Measurements from ENCODE around the gene CEP20. TPM values are rescaled to one million over a fixed set of nuclear protein-coding genes. Genes with fewer than 3 reads are reported as not detected.

Gene CEP20
- total RNA-seq, 1 experiment from 2014 or later = 44.1 TPM

DNA sequence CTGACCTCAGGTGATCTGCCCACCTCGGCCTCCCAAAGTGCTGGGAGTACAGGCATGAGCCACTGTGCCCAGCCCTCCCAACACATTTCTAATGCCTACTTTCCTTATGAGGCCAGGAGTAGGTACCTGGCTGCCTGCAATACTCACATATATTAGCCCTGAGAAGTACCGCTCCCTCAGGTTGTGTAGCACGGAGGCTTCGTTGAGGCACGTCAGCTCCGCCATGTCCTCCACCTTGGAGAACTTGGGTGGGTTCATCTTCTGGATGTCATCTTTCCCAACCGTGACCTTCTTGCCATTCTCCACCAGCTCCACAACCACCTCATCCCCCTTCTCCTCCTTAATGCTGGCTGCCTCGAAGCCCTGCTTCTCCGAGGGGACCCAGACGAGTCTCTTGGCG lies 50.6 kb downstream of the CEP20 start:
- Histone ChIP-seq H3K27ac (no peak overlapping the region), H3K4me3 (no peak overlapping the region), H3K27me3 (no peaks in the 10 kb centered on the region), H3K36me3 (no peaks in the 10 kb centered on the region), H3K9me3 (replicated peaks) (no peaks in the 10 kb centered on the region), H3K4me1 (no peaks in the 10 kb centered on the region)
- no peak for DNase-seq

DNA sequence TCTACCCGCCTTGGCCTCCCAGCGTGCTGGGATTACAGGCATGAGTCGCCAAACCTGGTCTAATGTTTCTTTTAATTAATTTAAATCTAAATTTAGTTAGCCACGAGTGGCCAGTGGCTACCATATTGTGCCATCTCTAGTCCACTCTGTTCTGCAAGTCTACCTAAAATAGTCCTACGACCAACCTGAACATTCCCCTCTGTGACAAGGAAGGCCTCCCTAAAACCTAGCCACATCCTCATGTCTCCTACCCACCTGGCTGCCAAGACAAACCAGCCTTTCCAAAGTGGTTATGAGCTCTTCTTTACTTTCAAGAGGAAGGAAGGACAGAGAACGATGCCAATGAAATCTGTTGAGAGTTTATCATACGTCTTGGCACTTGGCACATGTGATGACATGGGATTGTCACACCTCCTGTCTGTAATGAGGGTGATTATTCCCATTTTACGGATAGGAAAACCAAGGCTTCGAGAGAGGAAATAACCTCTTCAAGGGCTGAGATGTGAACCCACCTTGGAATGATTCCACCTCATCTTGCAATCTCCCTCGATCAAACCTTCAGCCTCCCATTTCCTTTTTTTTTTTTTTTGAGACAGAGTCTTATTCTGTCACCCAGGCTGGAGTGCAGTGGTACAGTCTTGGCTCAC lies 51.3 kb downstream of the CEP20 start:
- no peaks in the 10 kb centered on the region for H3K9me3 ChIP-seq (replicated peaks)

DNA sequence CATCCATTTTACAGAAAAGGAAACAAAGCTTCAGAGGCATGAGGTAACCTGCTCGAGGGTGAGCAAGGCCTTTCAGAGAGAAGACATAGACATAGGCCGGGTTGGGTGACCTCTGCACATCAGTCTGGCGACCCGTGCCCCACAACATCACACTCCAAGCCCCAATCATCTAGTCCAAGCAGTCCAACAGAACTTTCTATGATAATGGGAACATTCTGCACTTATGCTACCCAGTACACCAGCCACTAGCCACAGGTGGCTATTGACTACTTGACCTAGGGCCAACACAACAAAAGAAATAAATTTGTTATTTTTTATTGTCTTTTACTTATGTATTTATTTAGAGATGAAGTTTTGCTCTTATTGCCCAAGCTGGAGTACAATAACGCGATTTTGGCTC lies 52.3 kb downstream of the CEP20 start:
- no peaks in the 10 kb centered on the region for H3K9me3 ChIP-seq (replicated peaks)
- H3K4me1 ChIP-seq = no peaks in the 10 kb centered on the region
- DNase-seq = no peak
- H3K27me3 ChIP-seq = no peaks in the 10 kb centered on the region
- H3K4me3 ChIP-seq = no peak overlapping the region
- no peak overlapping the region for H3K27ac ChIP-seq
- H3K36me3 ChIP-seq = no peaks in the 10 kb centered on the region

More for the DNA sequence above, 51.3 kb downstream of the CEP20 start:
- H3K27me3 ChIP-seq = no peaks in the 10 kb centered on the region
- H3K36me3 ChIP-seq = no peaks in the 10 kb centered on the region
- H3K27ac ChIP-seq = no peak overlapping the region
- H3K4me3 ChIP-seq = no peak overlapping the region
- no peaks in the 10 kb centered on the region for H3K4me1 ChIP-seq
- no peak for DNase-seq

DNA sequence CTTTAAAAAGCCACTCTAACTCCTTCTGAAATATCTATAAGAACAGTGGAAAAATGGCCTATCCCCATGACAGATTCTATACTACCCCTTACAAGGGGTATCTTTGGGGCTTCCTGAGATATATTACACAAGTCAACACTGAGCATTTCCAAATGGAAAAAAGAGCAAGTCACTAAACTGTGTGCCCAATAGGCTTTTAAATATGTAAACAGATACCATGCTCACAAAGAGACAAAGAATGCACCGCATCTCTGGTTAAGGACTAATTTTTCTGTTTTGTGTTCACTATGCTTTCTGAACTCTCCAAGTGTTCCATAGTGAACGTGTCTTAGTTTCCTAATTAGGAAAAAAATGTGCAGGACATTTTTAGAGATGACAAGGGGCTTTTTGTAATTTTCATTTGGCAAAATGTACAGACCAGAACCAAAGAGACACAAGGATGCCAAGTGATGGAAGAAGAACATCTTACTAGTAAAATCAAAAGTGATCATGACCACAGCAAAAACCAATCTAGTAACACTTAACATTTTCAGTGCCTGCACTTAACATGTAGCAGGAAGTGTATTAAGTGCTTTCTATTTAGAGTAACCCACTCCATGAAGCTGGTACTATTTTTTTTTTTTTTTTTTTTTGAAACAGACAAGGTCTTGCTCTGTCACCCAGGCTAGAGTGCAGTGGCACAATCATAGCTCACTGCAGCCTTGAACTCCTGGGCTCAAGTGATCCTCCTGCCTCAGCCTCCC lies 53.1 kb downstream of the CEP20 start:
- H3K9me3 ChIP-seq (replicated peaks) = no peaks in the 10 kb centered on the region
- H3K36me3 ChIP-seq = no peaks in the 10 kb centered on the region
- H3K4me3 ChIP-seq = no peak overlapping the region
- H3K4me1 ChIP-seq = no peaks in the 10 kb centered on the region
- H3K27ac ChIP-seq = no peak overlapping the region
- no peaks in the 10 kb centered on the region for H3K27me3 ChIP-seq
- DNase-seq = no peak

DNA sequence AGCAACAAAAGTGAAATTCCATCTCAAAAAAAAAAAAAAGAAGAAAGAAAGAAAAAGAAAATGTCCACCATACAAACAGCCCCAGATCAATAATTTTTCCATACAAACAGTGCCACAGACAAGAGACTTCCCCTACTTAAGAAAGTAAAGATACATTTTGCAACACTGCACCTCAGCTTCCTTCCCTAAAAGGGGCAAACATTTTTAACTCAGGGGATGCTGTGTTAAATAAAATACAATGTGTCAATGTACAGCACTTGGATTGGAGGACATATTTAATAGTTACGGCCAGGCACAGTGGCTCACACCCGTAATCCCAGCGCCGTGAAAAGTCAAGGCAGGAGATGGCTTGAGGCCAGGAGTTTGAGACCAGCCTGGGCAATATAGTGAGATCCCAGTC lies 53.9 kb downstream of the CEP20 start:
- H3K4me3 ChIP-seq = no peak overlapping the region
- no peak overlapping the region for H3K27ac ChIP-seq
- no peaks in the 10 kb centered on the region for H3K4me1 ChIP-seq
- H3K27me3 ChIP-seq = no peaks in the 10 kb centered on the region
- H3K9me3 ChIP-seq (replicated peaks) = no peaks in the 10 kb centered on the region
- no peak for DNase-seq
- no peaks in the 10 kb centered on the region for H3K36me3 ChIP-seq

DNA sequence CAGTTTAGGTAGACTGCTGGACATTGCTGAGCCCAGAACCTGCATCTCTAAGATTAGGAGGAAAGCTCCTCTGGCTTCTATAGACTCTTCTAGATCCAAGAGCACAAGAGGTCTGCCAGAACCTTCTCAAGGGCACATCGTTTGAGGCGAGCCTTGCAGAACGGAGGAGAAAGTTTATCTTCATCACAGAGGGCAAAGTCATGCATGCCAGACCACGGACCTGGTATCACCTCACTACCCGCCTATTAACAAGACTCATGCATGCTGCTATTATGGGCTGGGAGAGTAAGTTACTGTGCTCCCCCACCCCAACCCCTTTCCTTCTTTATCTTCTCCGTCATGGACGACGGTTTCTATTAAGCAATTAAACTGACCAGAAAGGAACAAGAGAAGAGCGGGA lies 54.9 kb downstream of the CEP20 start:
- Histone ChIP-seq H3K4me1 (no peaks in the 10 kb centered on the region), H3K4me3 (no peak overlapping the region), H3K27me3 (no peaks in the 10 kb centered on the region), H3K9me3 (replicated peaks) (no peaks in the 10 kb centered on the region), H3K36me3 (no peaks in the 10 kb centered on the region), H3K27ac (no peak overlapping the region)
- DNase-seq = no peak

DNA sequence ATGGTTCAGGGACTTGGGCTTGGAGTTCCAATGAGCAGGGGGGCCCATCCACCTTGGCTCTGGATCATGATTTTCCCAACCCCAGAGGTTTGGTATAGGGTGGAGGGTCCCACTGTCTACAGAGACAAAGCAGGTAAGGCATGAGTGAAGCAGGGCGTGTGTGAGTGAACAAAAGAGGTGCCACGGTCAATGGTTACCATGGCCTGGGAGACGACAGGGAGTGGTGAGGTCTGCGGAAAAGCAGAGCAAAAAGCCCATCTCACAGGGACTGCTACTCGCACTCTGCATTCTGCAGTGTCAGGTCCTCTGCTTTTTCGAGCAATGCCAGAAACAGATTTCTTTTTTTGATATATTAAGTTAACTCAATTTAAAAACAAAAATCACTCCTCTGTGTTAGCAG lies 56.2 kb downstream of the CEP20 start:
- DNase-seq = no peak
- Histone ChIP-seq H3K36me3 (no peaks in the 10 kb centered on the region), H3K4me3 (no peak overlapping the region), H3K9me3 (replicated peaks) (no peaks in the 10 kb centered on the region), H3K27ac (no peak overlapping the region), H3K27me3 (no peaks in the 10 kb centered on the region), H3K4me1 (no peaks in the 10 kb centered on the region)

DNA sequence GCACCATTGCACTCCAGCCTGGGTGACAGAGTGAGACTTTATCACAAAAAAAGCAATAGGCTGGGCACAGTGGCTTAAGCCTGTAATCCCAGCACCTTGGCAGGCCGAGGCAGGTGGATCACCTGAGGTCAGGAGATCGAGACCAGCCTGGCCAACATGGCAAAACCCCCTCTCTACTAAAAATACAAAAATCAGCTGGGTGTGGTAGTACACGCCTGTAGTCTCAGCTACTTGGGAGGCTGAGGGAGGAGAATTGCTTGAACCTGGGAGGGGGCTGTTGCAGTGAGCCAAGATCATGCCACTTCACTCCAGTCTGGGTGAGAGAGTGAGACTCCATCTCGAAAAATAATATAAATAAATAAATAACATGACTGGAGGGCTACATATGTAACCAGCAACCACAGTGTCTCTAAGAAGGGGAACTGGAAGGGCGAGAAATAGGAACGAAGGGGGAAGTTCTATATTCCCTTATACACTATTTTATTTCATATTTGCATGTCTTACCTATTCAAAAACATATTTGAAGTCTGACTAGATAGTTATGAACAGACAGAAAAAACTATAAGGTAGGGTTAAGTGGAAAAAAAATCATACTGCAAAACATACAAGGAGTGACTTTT lies 57.5 kb downstream of the CEP20 start:
- no peak overlapping the region for H3K27ac ChIP-seq
- no peaks in the 10 kb centered on the region for H3K27me3 ChIP-seq
- no peaks in the 10 kb centered on the region for H3K4me1 ChIP-seq
- H3K9me3 ChIP-seq (replicated peaks) = no peaks in the 10 kb centered on the region
- H3K4me3 ChIP-seq = no peak overlapping the region
- H3K36me3 ChIP-seq = no peaks in the 10 kb centered on the region
- DNase-seq = no peak

DNA sequence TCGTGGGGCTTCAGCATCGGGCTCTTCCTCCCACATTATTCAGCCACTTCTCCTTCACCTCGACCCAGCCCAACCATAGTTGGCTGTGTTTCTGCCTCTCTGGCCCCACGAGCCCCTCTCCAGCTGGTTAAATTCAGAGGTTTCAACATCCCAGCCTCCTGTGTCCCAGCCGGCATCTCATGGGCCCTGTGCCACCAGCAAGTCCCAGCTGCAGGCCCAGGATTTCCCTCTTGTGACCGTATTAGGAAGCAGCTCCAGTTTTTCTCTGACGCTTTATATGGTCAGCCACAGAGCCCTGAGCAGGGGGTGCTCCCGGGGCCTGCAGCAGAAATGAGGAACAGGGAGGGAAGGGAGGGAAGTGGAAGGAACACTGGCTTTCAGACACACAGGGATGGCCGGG lies 58.9 kb downstream of the CEP20 start:
- DNase-seq = no peak
- Histone ChIP-seq H3K27me3 (no peaks in the 10 kb centered on the region), H3K27ac (no peak overlapping the region)

DNA sequence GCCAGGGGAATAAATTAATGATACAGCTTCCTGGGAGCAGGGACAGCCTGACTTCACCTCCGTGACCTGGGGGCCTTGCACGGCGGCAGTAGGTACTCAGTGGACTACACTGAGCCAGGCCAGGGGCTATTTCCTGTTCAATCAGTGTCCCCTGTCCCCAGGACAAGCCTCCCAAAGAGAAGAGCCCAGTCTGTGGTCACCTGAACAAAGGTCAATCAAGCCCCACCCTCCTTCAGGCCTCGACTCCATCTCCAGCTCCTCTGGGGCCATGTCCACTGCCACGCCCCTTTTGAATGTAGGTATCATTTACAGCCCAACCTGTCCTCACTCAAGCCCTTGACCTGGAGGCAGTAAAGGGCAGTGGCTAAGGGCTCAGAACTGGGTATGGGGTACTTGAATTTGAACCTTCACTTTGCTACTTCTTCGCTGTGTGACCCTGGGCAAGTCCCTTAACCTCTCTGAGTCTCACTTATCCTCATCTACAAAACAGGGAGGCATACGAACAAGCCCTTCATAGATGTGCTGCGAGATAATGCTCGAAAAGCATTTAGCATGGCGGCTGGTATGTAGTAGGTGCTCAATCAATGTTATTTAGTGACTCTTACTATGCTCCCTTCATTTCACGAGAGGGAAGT lies 60.6 kb downstream of the CEP20 start:
- Histone ChIP-seq H3K4me1 (no peaks in the 10 kb centered on the region), H3K36me3 (no peaks in the 10 kb centered on the region), H3K4me3 (no peak overlapping the region), H3K9me3 (replicated peaks) (no peaks in the 10 kb centered on the region), H3K27ac (no peak overlapping the region), H3K27me3 (no peaks in the 10 kb centered on the region)
- no peak for DNase-seq

More for the DNA sequence above, 58.9 kb downstream of the CEP20 start:
- no peaks in the 10 kb centered on the region for H3K4me1 ChIP-seq
- H3K36me3 ChIP-seq = no peaks in the 10 kb centered on the region
- no peak overlapping the region for H3K4me3 ChIP-seq
- H3K9me3 ChIP-seq (replicated peaks) = no peaks in the 10 kb centered on the region

DNA sequence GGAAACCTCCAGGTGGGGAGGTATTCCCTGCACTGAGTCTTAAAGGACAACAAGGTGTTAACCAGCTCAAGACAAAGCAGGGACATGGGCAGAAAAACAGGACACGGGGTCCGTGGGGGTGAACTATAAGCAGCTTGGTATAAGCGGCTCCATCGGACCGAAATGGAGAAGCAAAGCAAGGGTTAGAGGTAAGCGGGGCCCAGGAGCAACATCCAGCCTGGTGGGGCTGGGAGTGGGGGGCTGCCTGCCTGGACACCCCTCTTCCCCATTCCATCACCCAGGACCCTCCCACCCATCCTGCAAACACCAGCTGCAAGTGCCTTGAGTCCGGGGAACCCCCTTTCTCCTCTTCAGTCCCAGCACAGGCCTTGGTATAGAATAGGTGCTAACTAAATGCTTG lies 61.1 kb downstream of the CEP20 start:
- DNase-seq = no peak
- H3K9me3 ChIP-seq (replicated peaks) = no peaks in the 10 kb centered on the region
- no peaks in the 10 kb centered on the region for H3K27me3 ChIP-seq
- H3K36me3 ChIP-seq = no peaks in the 10 kb centered on the region
- no peak overlapping the region for H3K27ac ChIP-seq
- no peak overlapping the region for H3K4me3 ChIP-seq
- no peaks in the 10 kb centered on the region for H3K4me1 ChIP-seq

DNA sequence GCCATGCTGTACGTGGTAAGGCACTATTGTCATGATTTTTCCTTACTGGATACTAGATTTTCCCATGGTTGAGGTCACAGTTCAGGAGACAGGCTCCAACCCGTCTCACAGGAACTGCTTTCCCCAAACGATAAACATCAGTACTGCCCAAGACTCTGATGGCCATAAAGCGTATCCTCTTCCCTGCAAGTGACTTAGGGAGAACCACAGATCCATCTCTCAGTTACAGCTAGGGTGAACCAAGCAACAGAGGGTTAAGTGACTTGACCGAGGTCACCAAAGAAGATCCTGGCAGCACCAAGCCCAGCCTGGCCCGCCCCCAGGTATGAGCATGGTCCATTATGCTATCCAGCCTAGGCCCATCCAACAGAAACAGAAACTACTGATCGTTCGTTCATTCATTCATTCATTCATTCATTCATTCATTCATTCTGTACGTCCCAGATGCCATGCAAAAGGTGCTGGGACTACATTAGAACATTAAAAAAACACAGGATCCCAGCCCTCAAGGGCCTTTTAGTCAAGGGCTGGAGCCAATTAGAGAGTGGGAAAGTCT lies 62.6 kb downstream of the CEP20 start:
- H3K9me3 ChIP-seq (replicated peaks) = no peaks in the 10 kb centered on the region
- no peaks in the 10 kb centered on the region for H3K36me3 ChIP-seq
- H3K4me1 ChIP-seq = no peaks in the 10 kb centered on the region
- H3K27me3 ChIP-seq = no peaks in the 10 kb centered on the region
- H3K4me3 ChIP-seq = no peak overlapping the region
- no peak overlapping the region for H3K27ac ChIP-seq
- DNase-seq = no peak

DNA sequence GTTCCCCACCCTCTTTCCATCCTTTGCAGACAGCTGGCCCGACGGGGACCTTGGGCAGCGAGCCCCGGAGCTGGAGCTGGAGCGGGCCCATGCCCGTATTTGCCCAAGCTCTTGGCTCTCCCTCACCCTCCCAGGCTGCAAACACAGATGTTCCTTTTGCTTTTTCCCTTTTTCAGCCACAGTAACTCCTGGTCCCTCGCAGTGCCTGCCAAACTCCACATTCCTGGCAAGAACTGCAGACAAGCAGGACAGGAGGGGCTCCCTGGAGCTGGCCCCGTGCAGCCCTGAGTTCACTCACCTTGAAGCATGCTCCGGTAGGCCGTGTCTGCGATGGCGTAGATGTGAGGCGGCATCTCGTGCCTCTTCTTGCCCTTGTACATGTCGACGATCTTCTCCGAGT lies 65.4 kb downstream of the CEP20 start:
- Histone ChIP-seq H3K36me3 (no peaks in the 10 kb centered on the region), H3K4me3 (no peak overlapping the region), H3K27me3 (no peaks in the 10 kb centered on the region), H3K27ac (no peak overlapping the region), H3K9me3 (replicated peaks) (no peaks in the 10 kb centered on the region), H3K4me1 (no peaks in the 10 kb centered on the region)
- no peak for DNase-seq

DNA sequence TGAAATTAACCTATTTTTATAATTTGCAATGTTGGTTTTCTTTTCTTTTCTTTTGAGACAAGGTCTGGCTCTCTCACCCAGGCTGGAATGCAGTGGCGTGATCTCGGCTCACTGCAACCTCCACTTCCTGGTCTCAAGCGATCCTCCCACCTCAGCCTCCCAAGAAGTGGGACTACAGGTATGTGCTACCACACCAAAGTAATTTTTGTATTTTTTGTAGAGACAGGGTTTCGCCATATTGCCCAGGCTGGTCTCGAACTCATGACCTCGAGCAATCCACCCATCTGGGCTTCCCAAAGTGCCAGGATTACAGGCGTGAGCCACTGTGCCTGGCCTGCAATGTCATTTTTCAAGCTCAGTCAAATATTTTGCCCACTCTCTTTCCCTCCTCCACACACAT lies 67.6 kb downstream of the CEP20 start:
- Histone ChIP-seq H3K36me3 (no peaks in the 10 kb centered on the region), H3K4me3 (no peak overlapping the region), H3K27ac (no peak overlapping the region), H3K4me1 (no peaks in the 10 kb centered on the region), H3K9me3 (replicated peaks) (peaks cover 7% of the 10 kb centered on the region), H3K27me3 (no peaks in the 10 kb centered on the region)
- DNase-seq = no peak

DNA sequence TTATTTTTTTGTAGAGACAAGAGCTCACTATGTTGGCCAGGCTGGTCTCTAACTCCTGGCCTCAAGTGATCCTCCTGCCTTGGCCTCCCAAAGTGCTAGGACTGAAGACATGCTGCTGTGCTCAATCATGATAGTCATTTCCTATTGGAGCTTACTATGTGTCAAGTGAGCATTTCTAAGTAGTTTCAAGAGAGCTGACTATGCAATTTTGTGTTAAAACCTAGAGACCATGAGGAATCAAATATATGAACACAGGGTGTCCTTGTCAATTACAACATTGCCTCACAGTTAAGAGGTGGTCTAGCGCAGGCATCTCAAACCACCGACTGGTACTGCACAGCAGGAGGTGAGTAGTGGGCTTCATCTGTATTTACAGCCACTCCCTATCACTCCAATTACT lies 69.4 kb downstream of the CEP20 start:
- Histone ChIP-seq H3K36me3 (no peaks in the 10 kb centered on the region), H3K27ac (no peak overlapping the region), H3K4me3 (no peak overlapping the region), H3K4me1 (no peaks in the 10 kb centered on the region), H3K27me3 (no peaks in the 10 kb centered on the region), H3K9me3 (replicated peaks) (peaks cover 11% of the 10 kb centered on the region)
- DNase-seq = no peak

Data from SJCRH30 (cell line).